ENCODE data around the gene DSCAML1. TPM values are rescaled to one million over a fixed set of nuclear protein-coding genes. Genes with fewer than 3 reads are reported as not detected.
"Not testable (repeated sequence)": the region's sequence is repeated elsewhere in the genome, so short reads cannot be mapped to it uniquely, and the experiment has no call there.

Gene DSCAML1
- total and polyA plus RNA-seq, 2 of the 8 experiments (the other 6 are each of a cell fraction or from before 2014, with no cell fraction given), result 0.19 to 0.24 TPM

DNA sequence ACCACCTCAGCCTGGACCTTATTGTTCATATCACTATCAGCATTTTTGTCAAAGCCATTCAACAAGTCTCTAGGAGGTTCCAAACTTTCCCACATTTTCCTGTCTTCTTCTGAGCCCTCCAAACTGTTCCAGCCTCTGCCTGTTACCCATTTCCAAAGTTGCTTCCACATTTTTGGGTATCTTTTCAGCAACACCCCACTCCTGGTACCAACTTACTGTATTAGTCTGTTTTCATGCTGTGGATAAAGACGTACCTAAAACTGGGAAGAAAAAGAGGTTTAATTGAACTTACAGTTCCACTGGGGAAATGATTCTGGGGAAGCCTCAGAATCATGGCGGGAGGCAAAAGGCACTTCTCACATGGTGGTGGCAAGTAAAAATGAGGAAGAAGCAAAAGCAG lies 391.1 kb downstream of the DSCAML1 start:
- H3K79me1 ChIP-seq (ENCODE audit: low read depth, low read length); H3K56ac ChIP-seq (replicated peaks; ENCODE audit: insufficient read length, low read depth, low read length); H4K8ac ChIP-seq (ENCODE audit: extremely low read depth, insufficient read depth, low read length); H3K27ac ChIP-seq (ENCODE audit: low read depth, low read length); H2BK5ac ChIP-seq (ENCODE audit: low read depth, low read length); DNase-seq (ENCODE audit: low read depth in 1 of 2, low spot score in 2 of 2); H3K4me2 ChIP-seq (ENCODE audit: insufficient read depth in 1 of 2, low read depth in 2 of 2, low read length in 2 of 2); H2AFZ ChIP-seq (ENCODE audit: low read length); H3K18ac ChIP-seq (ENCODE audit: extremely low read depth, low read length); H3K23ac ChIP-seq (ENCODE audit: insufficient read length); H2BK15ac ChIP-seq (ENCODE audit: low read length); POLR2A ChIA-PET (ENCODE audit: partially characterized antibody); FAIRE-seq; CTCF ChIA-PET (ENCODE audit: partially characterized antibody); H3K14ac ChIP-seq (ENCODE audit: insufficient read length); H2BK12ac ChIP-seq (ENCODE audit: low read depth, low read length); H3K79me2 ChIP-seq (ENCODE audit: control insufficient read depth in 1 of 2, insufficient read depth in 2 of 2, low read length in 2 of 2); H3K27me3 ChIP-seq (replicated peaks in 1 of 4; ENCODE audit: control insufficient read depth in 3 of 4, extremely low read depth in 1 of 4, insufficient read depth in 3 of 4, low read length in 3 of 4); H3K4ac ChIP-seq (replicated peaks; ENCODE audit: insufficient read length, low read depth, low read length); H2BK120ac ChIP-seq (replicated peaks; ENCODE audit: low read depth, low read length); H3K4me3 ChIP-seq (ENCODE audit: extremely low read depth in 1 of 4, insufficient read depth in 2 of 4, low read depth in 3 of 4, low read length in 4 of 4); H4K91ac ChIP-seq (replicated peaks; ENCODE audit: insufficient read length, low read length); H3K23me2 ChIP-seq (ENCODE audit: low read depth, low read length); H3K9ac ChIP-seq (replicated peaks in 1 of 4; ENCODE audit: extremely low read depth in 1 of 4, low read depth in 3 of 4, low read length in 3 of 4); H4K5ac ChIP-seq (ENCODE audit: insufficient read length, low read depth, low read length); H2AK5ac ChIP-seq (ENCODE audit: low read depth, low read length); H2BK20ac ChIP-seq (ENCODE audit: low read length); H4K20me1 ChIP-seq (replicated peaks in 1 of 2; ENCODE audit: control insufficient read depth in 1 of 2, insufficient read depth in 2 of 2, low read length in 2 of 2); H3K4me1 ChIP-seq (replicated peaks in 1 of 4; ENCODE audit: control insufficient read depth in 3 of 4, insufficient read depth in 4 of 4, low read length in 3 of 4): not testable (repeated sequence)
- WGBS, 2 experiments (ENCODE audit: extremely low coverage in 1 of 2, insufficient coverage in 1 of 2, insufficient read length in 1 of 2, insufficient replicate concordance in 2 of 2, low coverage in 1 of 2, low lambda C conversion rate in 2 of 2, missing lambda C conversion rate in 1 of 2), result 95% methylated on average over 2 of the region's 2 CpGs; no CpG with 5 or more reads in 1 of the 2 experiments
- Histone ChIP-seq H3K36me3 (ENCODE audit: control insufficient read depth in 2 of 4, insufficient read depth in 4 of 4, low read length in 3 of 4) (peaks cover 0 to 13% (median 2%) of the 10 kb centered on the region in 4 experiments; a peak in 4 of 8 replicates), H3K9me3 (ENCODE audit: insufficient read depth in 2 of 2, low read depth in 1 of 2, low read length in 1 of 2) (peaks cover 7 to 12% of the 10 kb centered on the region in 2 experiments)

Measured in H1 (cell line).